Neural progenitor cell (in vitro differentiated cells): Measurements from ENCODE around the gene CFAP161. TPM values are rescaled to one million over a fixed set of nuclear protein-coding genes. Genes with fewer than 3 reads are reported as not detected.

ENCODE experiments used
- DNase-seq: peaks from one replicate; pipeline ENCODE4 v3.0.0-alpha.2; 2016; ENCODE audit warnings: low spot score
- H2AFZ ChIP-seq: fragments of 200-600 bp; sonication (generic); replicated peaks from 2 replicates; pipeline ENCODE4 v1.6.1; 2016; ENCODE audit warnings: antibody characterized with exemption
- H3F3A ChIP-seq: fragments of 200-600 bp; sonication (generic); 2 replicates; pipeline ENCODE4 v1.6.1; 2016; ENCODE audit warnings: antibody characterized with exemption, low read depth
- H3K27ac ChIP-seq: fragments of 200-600 bp; sonication (generic); 2 replicates; pipeline ENCODE4 v1.5.1; 2016; ENCODE audit warnings: mild to moderate bottlenecking
- H3K27me3 ChIP-seq: fragments of 200-600 bp; sonication (generic); 2 replicates; pipeline ENCODE4 v1.6.1; 2016; ENCODE audit warnings: mild to moderate bottlenecking, moderate library complexity
- H3K36me3 ChIP-seq: fragments of 200-600 bp; sonication (generic); 2 replicates; pipeline ENCODE4 v1.5.1; 2016
- H3K4me1 ChIP-seq: fragments of 200-600 bp; sonication (generic); 2 replicates; pipeline ENCODE4 v1.6.1; 2016; ENCODE audit warnings: mixed run types
- H3K4me2 ChIP-seq: fragments of 200-600 bp; sonication (generic); 2 replicates; pipeline ENCODE4 v1.6.1; 2016
- H3K4me3 ChIP-seq: fragments of 200-600 bp; sonication (generic); 2 replicates; pipeline ENCODE4 v1.5.1; 2016
- H3K79me2 ChIP-seq: fragments of 200-600 bp; sonication (generic); 2 replicates; pipeline ENCODE4 v1.6.1; 2016; ENCODE audit warnings: low read depth
- H3K9ac ChIP-seq: fragments of 200-600 bp; sonication (generic); 2 replicates; pipeline ENCODE4 v1.6.1; 2016
- H3K9me3 ChIP-seq: fragments of 200-600 bp; sonication (generic); 2 replicates; pipeline ENCODE4 v1.5.1; 2016; ENCODE audit warnings: low read depth
- H4K20me1 ChIP-seq: fragments of 200-600 bp; sonication (generic); 2 replicates; pipeline ENCODE4 v1.6.1; 2016; ENCODE audit warnings: low read depth
- H3K27ac Mint-ChIP-seq: 3 replicates; pipeline ENCODE4 v1.8.0; 2021; ENCODE audit warnings: mixed read lengths
- H3K27me3 Mint-ChIP-seq: 2 replicates; pipeline ENCODE4 v1.8.0; 2022; ENCODE audit warnings: low read depth, mild to moderate bottlenecking, inconsistent platforms, moderate library complexity, mixed read lengths; ENCODE audit not compliant: insufficient read depth
- H3K36me3 Mint-ChIP-seq: 3 replicates; pipeline ENCODE4 v1.8.0; 2021; ENCODE audit warnings: mixed read lengths
- H3K4me1 Mint-ChIP-seq: 3 replicates; pipeline ENCODE4 v1.8.0; 2021; ENCODE audit warnings: mixed read lengths
- H3K4me3 Mint-ChIP-seq: 3 replicates; pipeline ENCODE4 v1.8.0; 2021; ENCODE audit warnings: mild to moderate bottlenecking, moderate library complexity, mixed read lengths
- H3K9me3 Mint-ChIP-seq: 3 replicates; pipeline ENCODE4 v1.8.0; 2020; ENCODE audit warnings: mixed read lengths
- EZH2 ChIP-seq: fragments of 200-600 bp; sonication (generic); IDR thresholded peaks from 2 replicates; pipeline ENCODE4 v1.6.1; 2017; ENCODE audit warnings: antibody characterized with exemption, mild to moderate bottlenecking, moderate library complexity
- EZH2phosphoT487 ChIP-seq: fragments of 200-600 bp; sonication (generic); IDR thresholded peaks from 2 replicates; pipeline ENCODE4 v1.6.1; 2017; ENCODE audit warnings: antibody characterized with exemption
- total RNA-seq: library from RNA; depleted of rRNA; stranded (reverse); fragments of >200 nt; gene quantifications from 2 replicates; pipeline ENCODE4 v1.2.3, GENCODE V29; 2015; ENCODE audit warnings: low replicate concordance
- TF ChIP-seq, protein P1 (sequence below): fragments of 200-600 bp; sonication (generic); IDR thresholded peaks from 2 replicates; pipeline ENCODE4 v1.5.1; 2017; ENCODE audit warnings: antibody characterized with exemption, mild to moderate bottlenecking

Gene CFAP161
- total RNA-seq, 1 donor from 2014 or later: 1.9 TPM

DNA sequence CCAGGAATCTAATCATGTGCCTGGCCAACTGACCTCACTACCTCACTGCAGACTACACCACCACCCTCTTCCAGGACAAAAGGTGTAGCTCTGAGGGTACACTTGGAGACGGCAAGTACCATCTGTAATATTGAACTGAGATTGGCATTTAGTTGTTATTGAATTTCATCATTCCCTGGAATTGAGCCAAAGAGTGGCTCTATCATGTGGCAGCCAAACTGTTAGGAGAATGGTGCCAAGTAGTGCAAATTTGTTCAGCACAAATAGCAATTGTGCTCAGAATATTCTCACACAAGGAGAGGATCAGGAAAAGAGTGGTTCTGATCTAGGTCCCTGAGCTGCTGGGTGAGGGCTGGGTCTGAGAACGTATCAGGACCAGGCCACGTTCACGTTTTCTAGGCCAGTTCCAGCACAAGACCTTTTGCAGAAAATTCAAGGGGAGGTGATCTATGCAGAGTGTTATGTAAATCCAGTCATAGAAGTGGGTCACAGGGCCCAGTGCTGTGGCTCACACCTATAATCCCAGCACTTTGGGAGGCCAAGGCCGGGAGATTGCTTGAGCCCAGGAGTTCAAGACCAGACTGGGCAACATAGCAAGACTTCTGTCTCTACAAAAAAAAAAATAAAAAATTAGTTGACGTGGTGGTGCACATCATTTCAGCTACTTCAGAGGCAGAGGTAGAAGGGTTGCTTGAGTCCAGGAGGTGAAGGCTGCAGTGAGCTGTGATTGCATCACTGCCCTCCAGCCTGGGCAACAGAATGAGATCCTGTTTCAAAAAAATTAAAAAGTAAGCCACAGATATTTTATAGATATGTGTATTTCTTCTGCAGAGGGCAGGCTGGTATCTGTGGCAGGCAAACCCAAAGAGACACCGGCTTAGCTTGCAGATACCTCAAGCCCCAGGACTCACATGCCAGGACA is 31.9 kb upstream of the CFAP161 start:
- Histone ChIP-seq H3K27ac (no peak overlapping the region), H3K79me2 (no peaks in the 10 kb centered on the region), H3K4me3 (no peak overlapping the region), H3K36me3 (no peaks in the 10 kb centered on the region), H3K9ac (no peak overlapping the region), H3K9me3 (no peaks in the 10 kb centered on the region), H3K4me1 (no peaks in the 10 kb centered on the region), H3K27me3 (peaks cover 13% of the 10 kb centered on the region), H4K20me1 (no peaks in the 10 kb centered on the region), H3K4me2 (no peak overlapping the region), H3F3A (no peaks in the 10 kb centered on the region), H2AFZ (no peak overlapping the region)
- H3K4me3 Mint-ChIP-seq: no peak overlapping the region
- H3K27me3 Mint-ChIP-seq: peaks cover 2% of the 10 kb centered on the region
- no peak overlapping the region for H3K27ac Mint-ChIP-seq
- no peak for DNase-seq
- no peaks in the 10 kb centered on the region for H3K36me3 Mint-ChIP-seq
- TF ChIP-seq EZH2 (no peak), EZH2phosphoT487 (no peak)
- TF ChIP-seq, protein P1, sequence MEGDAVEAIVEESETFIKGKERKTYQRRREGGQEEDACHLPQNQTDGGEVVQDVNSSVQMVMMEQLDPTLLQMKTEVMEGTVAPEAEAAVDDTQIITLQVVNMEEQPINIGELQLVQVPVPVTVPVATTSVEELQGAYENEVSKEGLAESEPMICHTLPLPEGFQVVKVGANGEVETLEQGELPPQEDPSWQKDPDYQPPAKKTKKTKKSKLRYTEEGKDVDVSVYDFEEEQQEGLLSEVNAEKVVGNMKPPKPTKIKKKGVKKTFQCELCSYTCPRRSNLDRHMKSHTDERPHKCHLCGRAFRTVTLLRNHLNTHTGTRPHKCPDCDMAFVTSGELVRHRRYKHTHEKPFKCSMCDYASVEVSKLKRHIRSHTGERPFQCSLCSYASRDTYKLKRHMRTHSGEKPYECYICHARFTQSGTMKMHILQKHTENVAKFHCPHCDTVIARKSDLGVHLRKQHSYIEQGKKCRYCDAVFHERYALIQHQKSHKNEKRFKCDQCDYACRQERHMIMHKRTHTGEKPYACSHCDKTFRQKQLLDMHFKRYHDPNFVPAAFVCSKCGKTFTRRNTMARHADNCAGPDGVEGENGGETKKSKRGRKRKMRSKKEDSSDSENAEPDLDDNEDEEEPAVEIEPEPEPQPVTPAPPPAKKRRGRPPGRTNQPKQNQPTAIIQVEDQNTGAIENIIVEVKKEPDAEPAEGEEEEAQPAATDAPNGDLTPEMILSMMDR: no peak
- H3K4me1 Mint-ChIP-seq: no peaks in the 10 kb centered on the region
- H3K9me3 Mint-ChIP-seq: no peaks in the 10 kb centered on the region

DNA sequence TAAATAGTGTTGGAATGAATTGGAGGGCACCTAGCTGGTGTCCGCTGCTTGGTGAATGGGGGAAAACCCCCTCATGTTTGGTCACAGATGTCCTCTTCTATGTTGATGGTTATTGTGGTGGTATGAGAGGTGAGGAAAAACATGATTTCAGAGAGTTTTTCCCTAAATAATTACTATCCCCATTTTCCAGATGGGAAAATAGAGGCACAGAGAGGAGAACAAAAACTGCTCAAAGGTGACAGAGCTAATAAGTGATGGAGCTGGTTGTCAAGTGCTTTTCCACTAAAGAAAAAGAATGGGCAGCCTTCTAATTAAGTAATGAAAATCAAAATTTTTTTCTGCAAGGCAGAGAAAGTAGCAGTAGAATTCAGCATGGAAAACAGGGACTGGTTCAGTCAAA is 30.2 kb upstream of the CFAP161 start:
- Histone ChIP-seq H4K20me1 (no peaks in the 10 kb centered on the region), H3K4me2 (no peak overlapping the region), H3K27me3 (peaks cover 13% of the 10 kb centered on the region), H3K36me3 (no peaks in the 10 kb centered on the region), H3K4me1 (no peaks in the 10 kb centered on the region), H3K9me3 (no peaks in the 10 kb centered on the region), H3F3A (no peaks in the 10 kb centered on the region), H3K27ac (no peak overlapping the region), H2AFZ (no peak overlapping the region), H3K79me2 (no peaks in the 10 kb centered on the region), H3K4me3 (no peak overlapping the region), H3K9ac (no peak overlapping the region)
- no peaks in the 10 kb centered on the region for H3K9me3 Mint-ChIP-seq
- no peak overlapping the region for H3K4me3 Mint-ChIP-seq
- H3K27ac Mint-ChIP-seq: no peak overlapping the region
- no peaks in the 10 kb centered on the region for H3K4me1 Mint-ChIP-seq
- TF ChIP-seq, protein P1: no peak
- peaks cover 5% of the 10 kb centered on the region for H3K27me3 Mint-ChIP-seq
- H3K36me3 Mint-ChIP-seq: no peaks in the 10 kb centered on the region
- no peak for DNase-seq

DNA sequence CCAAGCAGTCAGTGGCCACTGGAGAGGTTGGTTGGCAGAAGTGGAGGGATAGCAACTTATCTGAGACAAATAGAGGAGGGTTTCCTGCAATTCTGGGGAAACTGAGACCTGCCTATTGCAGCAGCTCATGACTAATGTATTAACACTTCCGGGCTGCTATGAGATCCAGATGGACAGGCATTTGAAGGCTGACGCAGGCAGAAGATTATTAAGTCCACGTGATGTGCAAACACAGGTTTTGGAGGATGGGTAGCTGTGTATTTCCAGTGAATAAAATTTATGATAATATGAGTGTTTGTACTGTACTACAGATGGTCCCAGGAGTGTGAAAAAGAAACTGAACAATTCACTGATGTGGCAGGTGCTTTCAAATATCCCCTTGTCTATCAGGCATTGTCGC is 28.5 kb upstream of the CFAP161 start:
- Histone ChIP-seq H3K9me3 (no peaks in the 10 kb centered on the region), H3K79me2 (no peaks in the 10 kb centered on the region), H3K4me3 (no peak overlapping the region), H3K4me2 (no peak overlapping the region), H3K4me1 (no peaks in the 10 kb centered on the region), H3K27me3 (peaks cover 2% of the 10 kb centered on the region), H3F3A (no peaks in the 10 kb centered on the region), H2AFZ (no peak overlapping the region), H3K27ac (no peak overlapping the region), H4K20me1 (no peaks in the 10 kb centered on the region), H3K9ac (no peak overlapping the region), H3K36me3 (no peaks in the 10 kb centered on the region)
- H3K36me3 Mint-ChIP-seq: no peaks in the 10 kb centered on the region
- H3K27me3 Mint-ChIP-seq: peaks cover 5% of the 10 kb centered on the region
- no peak overlapping the region for H3K27ac Mint-ChIP-seq
- no peaks in the 10 kb centered on the region for H3K4me1 Mint-ChIP-seq
- H3K9me3 Mint-ChIP-seq: no peaks in the 10 kb centered on the region
- TF ChIP-seq, protein P1: no peak
- TF ChIP-seq EZH2phosphoT487 (no peak), EZH2 (no peak)
- H3K4me3 Mint-ChIP-seq: no peak overlapping the region
- DNase-seq: no peak
